Smooth muscle cell (in vitro differentiated cells): ENCODE results near the gene RCN2. TPM values are rescaled to one million over a fixed set of nuclear protein-coding genes. Genes with fewer than 3 reads are reported as not detected.
A peak's percentile ranks its signal among the peaks of the same experiment; 100 is the strongest.
"Not testable (repeated sequence)": the region's sequence is repeated elsewhere in the genome, so short reads cannot be mapped to it uniquely, and the experiment has no call there.

Source experiments
- DNase-seq: peaks from one replicate; lab custom pipeline; 2025; ENCODE audit not compliant: unreplicated experiment; lab: John Stamatoyannopoulos, UW
- H2AFZ ChIP-seq: fragments of 200-600 bp; sonication (generic); 2 replicates; pipeline ENCODE4 v1.6.0; 2016; ENCODE audit warnings: antibody characterized with exemption, low read depth, mild to moderate bottlenecking
- H3F3A ChIP-seq: fragments of 200-600 bp; sonication (generic); 2 replicates; pipeline ENCODE4 v1.6.0; 2017; ENCODE audit warnings: antibody characterized with exemption, low read depth
- H3K27ac ChIP-seq: fragments of 200-600 bp; sonication (generic); 2 replicates; pipeline ENCODE4 v1.5.1; 2016; ENCODE audit warnings: low read depth, mild to moderate bottlenecking
- H3K27me3 ChIP-seq: fragments of 200-600 bp; sonication (generic); 2 replicates; pipeline ENCODE4 v1.6.1; 2016; ENCODE audit warnings: low read depth, mild to moderate bottlenecking
- H3K36me3 ChIP-seq: fragments of 200-600 bp; sonication (generic); 2 replicates; pipeline ENCODE4 v1.5.1; 2016; ENCODE audit warnings: low read depth
- H3K4me1 ChIP-seq: fragments of 200-600 bp; sonication (generic); 2 replicates; pipeline ENCODE4 v1.5.1; 2016; ENCODE audit warnings: low read depth
- H3K4me2 ChIP-seq: fragments of 200-600 bp; sonication (generic); 2 replicates; pipeline ENCODE4 v1.6.0; 2016; ENCODE audit warnings: mild to moderate bottlenecking
- H3K4me3 ChIP-seq: fragments of 200-600 bp; sonication (generic); 2 replicates; pipeline ENCODE4 v1.5.1; 2016; ENCODE audit warnings: mild to moderate bottlenecking
- H3K79me2 ChIP-seq: fragments of 200-600 bp; sonication (generic); 2 replicates; pipeline ENCODE4 v1.6.0; 2016; ENCODE audit warnings: low read depth, mild to moderate bottlenecking
- H3K9ac ChIP-seq: fragments of 200-600 bp; sonication (generic); 2 replicates; pipeline ENCODE4 v1.6.0; 2016; ENCODE audit warnings: low read depth
- H3K9me3 ChIP-seq: fragments of 200-600 bp; sonication (generic); replicated peaks from 2 replicates; pipeline ENCODE4 v1.5.1; 2016; ENCODE audit warnings: low read depth
- H4K20me1 ChIP-seq: fragments of 200-600 bp; sonication (generic); 2 replicates; pipeline ENCODE4 v1.6.0; 2016; ENCODE audit warnings: low read depth
- WGBS: methylation state at CpG from one replicate; pipeline ENCODE4 v1.1.7; 2016; ENCODE audit warnings: low lambda C conversion rate; 5-methylcytosine and 5-hydroxymethylcytosine counted together
- polyA plus RNA-seq: library from polyadenylated mRNA; unstranded; fragments of >200 nt; fragmentation: Nextera tagmentation; extraction: Ambion mirVana; gene quantifications from 2 replicates; pipeline ENCODE4 v1.2.1, GENCODE V29; 2016
- total RNA-seq: library from RNA; depleted of rRNA; stranded (reverse); fragments of >200 nt; gene quantifications from 2 replicates; pipeline ENCODE4 v1.2.3, GENCODE V29; 2014
- TF ChIP-seq, protein P1 (sequence below): fragments of 200-600 bp; sonication (generic); IDR thresholded peaks from 2 replicates; pipeline ENCODE4 v1.5.1; 2017; ENCODE audit warnings: borderline replicate concordance, mild to moderate bottlenecking, antibody characterized with exemption; ENCODE audit not compliant: insufficient read depth, poor library complexity, severe bottlenecking

RCN2 gene
- total and polyA plus RNA-seq, 2 experiments from 2014 or later, result 190 to 200 TPM

DNA sequence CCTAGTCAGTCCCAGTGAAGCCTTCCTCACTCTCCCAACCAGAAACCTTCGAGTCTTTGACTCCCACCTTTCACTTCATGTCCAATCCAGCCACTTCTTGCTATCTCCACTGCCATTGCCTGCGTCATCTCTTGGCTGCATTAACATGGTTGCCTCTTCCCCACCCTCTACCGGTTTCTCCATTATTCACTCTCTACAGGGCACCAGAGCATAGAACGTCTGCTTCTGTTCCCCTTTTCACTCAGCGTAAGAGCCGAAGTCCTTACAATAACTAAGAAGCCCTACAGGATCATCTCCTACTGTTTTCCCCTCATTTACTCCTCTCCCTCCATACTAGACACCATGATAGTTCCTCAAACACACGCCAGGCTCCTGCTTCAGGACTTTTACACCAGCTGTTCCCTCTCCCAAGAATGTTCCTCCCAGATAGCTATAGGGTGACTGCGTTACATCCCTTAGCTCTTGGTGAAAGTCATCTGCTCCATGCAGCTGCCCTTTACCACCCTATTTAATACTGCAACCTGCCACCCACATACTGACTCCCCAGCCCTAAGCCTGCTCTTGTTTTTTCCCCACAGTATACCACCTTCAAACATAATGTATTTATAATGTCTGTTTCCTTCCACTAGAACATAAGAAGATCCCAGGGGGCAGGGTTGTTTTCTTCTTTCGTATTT is 30.9 kb downstream of the RCN2 start:
- no peaks in the 10 kb centered on the region for H3K79me2 ChIP-seq
- no peaks in the 10 kb centered on the region for H3F3A ChIP-seq
- H3K9ac ChIP-seq, result no peak overlapping the region
- H3K4me3 ChIP-seq, result no peak overlapping the region
- 92% methylated on average over 9 of the region's 9 CpGs for WGBS
- no peak for DNase-seq
- H3K27me3 ChIP-seq, result no peaks in the 10 kb centered on the region
- peaks cover 6% of the 10 kb centered on the region for H3K4me1 ChIP-seq
- no peaks in the 10 kb centered on the region for H3K9me3 ChIP-seq
- H2AFZ ChIP-seq, result no peak overlapping the region
- no peaks in the 10 kb centered on the region for H4K20me1 ChIP-seq
- H3K27ac ChIP-seq, result no peak overlapping the region
- H3K36me3 ChIP-seq, result no peaks in the 10 kb centered on the region
- TF ChIP-seq, protein P1, sequence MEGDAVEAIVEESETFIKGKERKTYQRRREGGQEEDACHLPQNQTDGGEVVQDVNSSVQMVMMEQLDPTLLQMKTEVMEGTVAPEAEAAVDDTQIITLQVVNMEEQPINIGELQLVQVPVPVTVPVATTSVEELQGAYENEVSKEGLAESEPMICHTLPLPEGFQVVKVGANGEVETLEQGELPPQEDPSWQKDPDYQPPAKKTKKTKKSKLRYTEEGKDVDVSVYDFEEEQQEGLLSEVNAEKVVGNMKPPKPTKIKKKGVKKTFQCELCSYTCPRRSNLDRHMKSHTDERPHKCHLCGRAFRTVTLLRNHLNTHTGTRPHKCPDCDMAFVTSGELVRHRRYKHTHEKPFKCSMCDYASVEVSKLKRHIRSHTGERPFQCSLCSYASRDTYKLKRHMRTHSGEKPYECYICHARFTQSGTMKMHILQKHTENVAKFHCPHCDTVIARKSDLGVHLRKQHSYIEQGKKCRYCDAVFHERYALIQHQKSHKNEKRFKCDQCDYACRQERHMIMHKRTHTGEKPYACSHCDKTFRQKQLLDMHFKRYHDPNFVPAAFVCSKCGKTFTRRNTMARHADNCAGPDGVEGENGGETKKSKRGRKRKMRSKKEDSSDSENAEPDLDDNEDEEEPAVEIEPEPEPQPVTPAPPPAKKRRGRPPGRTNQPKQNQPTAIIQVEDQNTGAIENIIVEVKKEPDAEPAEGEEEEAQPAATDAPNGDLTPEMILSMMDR, result no peak
- no peak overlapping the region for H3K4me2 ChIP-seq

DNA sequence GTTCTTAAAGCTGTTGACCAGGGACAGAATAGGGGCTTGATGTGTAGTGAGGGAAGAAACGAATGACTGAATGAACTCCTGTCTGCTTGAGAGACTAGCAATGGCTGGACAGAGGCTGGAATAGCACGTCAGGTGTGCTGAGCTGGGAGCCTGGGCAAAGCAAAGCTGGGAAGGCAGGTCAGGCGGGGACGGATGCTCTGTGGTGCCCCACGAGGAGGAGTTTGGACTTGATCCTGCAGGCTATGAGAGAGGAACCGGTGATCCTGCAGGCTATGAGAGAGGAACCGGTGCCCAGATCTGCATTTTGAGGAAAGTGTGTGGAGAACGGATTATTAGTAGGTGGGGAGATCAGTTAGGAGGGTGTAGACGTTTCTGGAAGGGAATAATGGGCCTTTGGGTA is 32.0 kb downstream of the RCN2 start:
- Histone ChIP-seq H4K20me1 (no peaks in the 10 kb centered on the region), H3K4me1 (peaks cover 6% of the 10 kb centered on the region), H3K4me3 (no peak overlapping the region), H3K36me3 (no peaks in the 10 kb centered on the region), H3F3A (no peaks in the 10 kb centered on the region), H2AFZ (no peak overlapping the region), H3K27me3 (no peaks in the 10 kb centered on the region), H3K27ac (no peak overlapping the region), H3K79me2 (no peaks in the 10 kb centered on the region), H3K9ac (no peak overlapping the region), H3K4me2 (no peak overlapping the region), H3K9me3 (no peaks in the 10 kb centered on the region)
- TF ChIP-seq, protein P1, result no peak
- 75% methylated on average over 9 of the region's 9 CpGs for WGBS
- DNase-seq, result no peak

DNA sequence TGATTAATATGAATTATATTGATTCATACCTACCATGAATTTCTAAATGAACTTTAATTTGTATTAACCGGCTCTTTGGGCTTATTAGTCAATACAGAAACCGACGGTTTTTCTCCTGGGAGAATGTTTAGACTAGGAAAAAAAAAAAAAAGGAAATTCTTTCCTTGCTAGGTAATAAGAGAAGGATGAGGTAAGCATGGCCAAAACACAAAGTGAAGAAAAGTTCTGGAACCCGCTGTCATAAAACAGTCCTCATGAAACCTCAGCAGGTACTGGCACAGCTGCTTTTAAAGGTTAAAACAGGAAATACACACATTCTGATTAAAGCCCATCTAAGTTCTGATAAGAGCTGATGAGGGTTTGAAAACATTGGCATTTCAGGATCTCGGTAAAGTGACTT is 32.6 kb downstream of the RCN2 start:
- no peak overlapping the region for H3K27ac ChIP-seq
- H3K36me3 ChIP-seq, result no peaks in the 10 kb centered on the region
- H3K9ac ChIP-seq, result no peak overlapping the region
- TF ChIP-seq, protein P1, result no peak
- 28% methylated on average over 5 of the region's 5 CpGs for WGBS
- H3K4me2 ChIP-seq, result peak overlapping the region; percentile 9
- no peak overlapping the region for H2AFZ ChIP-seq
- H3K9me3 ChIP-seq, result no peaks in the 10 kb centered on the region
- H3F3A ChIP-seq, result no peaks in the 10 kb centered on the region
- no peak for DNase-seq
- peaks cover 6% of the 10 kb centered on the region for H3K4me1 ChIP-seq
- H3K4me3 ChIP-seq, result no peak overlapping the region
- H4K20me1 ChIP-seq, result no peaks in the 10 kb centered on the region
- H3K27me3 ChIP-seq, result no peaks in the 10 kb centered on the region
- H3K79me2 ChIP-seq, result no peaks in the 10 kb centered on the region

DNA sequence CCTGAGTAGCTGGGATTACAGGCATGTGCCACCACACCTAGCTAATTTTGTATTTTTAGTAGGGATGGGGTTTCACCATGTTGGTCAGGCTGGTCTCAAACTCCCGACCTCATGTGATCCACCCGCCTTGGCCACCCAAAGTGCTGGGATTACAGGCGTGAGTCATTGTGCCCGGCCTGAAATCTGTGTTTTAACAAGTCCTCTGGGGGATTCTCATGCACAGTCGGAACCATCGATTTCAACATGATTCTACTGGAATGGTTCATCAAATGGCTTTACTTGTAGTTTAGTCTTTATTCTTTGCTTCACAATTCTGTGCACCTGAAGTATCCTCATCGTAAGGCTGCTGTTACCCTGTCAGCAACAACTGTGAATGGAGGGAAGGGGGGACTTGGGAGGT is 34.5 kb downstream of the RCN2 start:
- not testable (repeated sequence) for H3K79me2 ChIP-seq, H3K9ac ChIP-seq, H3K4me1 ChIP-seq, H3K4me2 ChIP-seq, H2AFZ ChIP-seq, H3K27me3 ChIP-seq, H3K36me3 ChIP-seq, DNase-seq, H3K4me3 ChIP-seq, H4K20me1 ChIP-seq, H3K9me3 ChIP-seq, H3F3A ChIP-seq, H3K27ac ChIP-seq
- WGBS, result 56% methylated on average over 7 of the region's 7 CpGs
